Hepatic stellate cell (primary cell): Measurements from ENCODE around the gene STUM.

ENCODE experiments used
- DNase-seq: peaks from one replicate; pipeline ENCODE4 v3.0.0; 2011; ENCODE audit warnings: low spot score

Gene STUM

GRCh38 chr1:226654046-226654667 is 105.6 kb downstream of the STUM start:
- peak; percentile 55 for DNase-seq

GRCh38 chr1:226654668-226655055 is 106.1 kb downstream of the STUM start:
- no peak for DNase-seq

- DNase-seq = no peak
These were observed 106.9 kb downstream of the STUM start for GRCh38 chr1:226655251-226656163.

- no peak for DNase-seq
These were observed 107.6 kb downstream of the STUM start for GRCh38 chr1:226656201-226656600.

- DNase-seq = no peak
These were observed 108.2 kb downstream of the STUM start for GRCh38 chr1:226656601-226657277.

GRCh38 chr1:226657895-226658545 is 109.5 kb downstream of the STUM start:
- no peak for DNase-seq

- DNase-seq = no peak
These were observed 110.1 kb downstream of the STUM start for GRCh38 chr1:226658546-226659125.
